D341Med (cell line): ENCODE measurements around the gene TSSK1B.
"Not testable (repeated sequence)": the region's sequence is repeated elsewhere in the genome, so short reads cannot be mapped to it uniquely, and the experiment has no call there.

Experiments used
- DNase-seq: peaks from one replicate; pipeline ENCODE4 v3.0.0; 2012; ENCODE audit warnings: low spot score

TSSK1B gene

DNA sequence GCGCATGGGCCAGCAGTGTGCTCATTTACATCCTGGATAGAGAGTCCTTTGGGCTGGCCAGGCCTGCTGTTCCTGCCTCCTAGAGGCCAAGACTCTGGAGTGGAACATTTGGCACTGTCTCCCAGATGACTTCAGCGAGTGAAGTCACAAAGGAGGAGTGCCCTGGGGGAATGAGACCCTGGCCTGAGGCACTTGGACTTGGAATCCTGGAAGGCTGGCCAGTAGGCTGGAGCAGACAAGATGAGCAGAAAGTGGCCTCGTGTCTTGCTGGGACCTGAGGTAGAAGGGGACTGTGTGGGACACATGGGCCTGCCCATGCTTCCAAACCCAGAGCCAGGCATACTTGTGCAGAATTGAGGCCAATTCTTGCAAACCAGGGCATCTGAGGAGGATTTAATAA, at the start of gene TSSK1B:
TSS of gene TSSK1B (minus strand) at position 101 of the 400 bp plus-strand sequence. CDS start 150 bp downstream, outside the sequence.
- no peak for DNase-seq

DNA sequence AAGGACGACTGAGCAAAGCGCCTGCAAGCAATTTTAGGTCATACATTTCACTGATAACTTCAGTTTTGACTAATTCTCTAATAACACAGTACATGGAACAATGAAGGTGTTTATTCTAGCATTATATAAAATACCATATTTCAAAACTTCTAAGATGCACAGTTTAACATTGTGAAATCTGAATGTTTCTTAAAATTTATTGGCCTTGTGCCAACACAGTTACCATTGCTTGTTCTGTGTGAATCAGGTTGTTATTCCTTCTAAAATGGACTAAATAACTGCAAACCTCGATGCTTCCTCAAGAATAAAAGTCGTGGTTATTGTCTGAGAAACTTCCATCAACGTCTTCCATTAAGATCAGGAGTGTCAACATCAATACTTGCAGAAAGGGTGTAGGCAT, 45.5 kb upstream of the TSSK1B start:
- no peak for DNase-seq

GRCh38 chr5:113478691-113479090, 43.9 kb upstream of the TSSK1B start:
- no peak for DNase-seq

DNA sequence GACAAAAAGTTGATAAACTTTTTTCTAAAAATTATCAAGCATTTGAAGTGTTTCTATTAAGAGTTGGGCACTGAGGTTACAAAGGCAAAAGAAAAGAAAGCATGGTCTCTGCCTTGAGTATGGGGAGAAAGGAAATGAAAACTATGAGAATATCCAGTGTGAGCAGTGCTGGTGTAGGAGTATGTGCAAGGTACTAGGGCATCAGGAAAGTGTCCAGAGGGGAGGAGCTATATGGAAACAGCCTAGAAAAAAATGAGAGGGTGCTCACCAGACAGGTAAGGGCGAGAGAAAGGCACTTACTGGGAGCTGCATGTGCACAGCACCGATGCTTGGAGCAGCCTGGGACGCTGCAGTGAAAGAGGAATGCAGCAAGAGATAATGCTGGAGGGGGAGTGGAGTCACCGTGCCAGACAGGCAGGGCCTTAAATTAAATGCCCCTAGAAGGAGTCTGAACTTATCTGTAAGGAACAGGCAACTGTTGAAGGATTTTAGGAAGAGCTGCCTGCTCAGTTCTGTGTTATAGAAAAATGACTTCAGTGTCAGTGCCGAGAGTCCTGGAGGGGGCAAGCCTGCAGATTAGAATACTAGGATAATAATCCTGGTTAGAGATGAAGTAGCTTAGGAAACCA, 39.4 kb upstream of the TSSK1B start:
- DNase-seq: no peak

GRCh38 chr5:113463032-113463431, 28.2 kb upstream of the TSSK1B start:
- no peak for DNase-seq

GRCh38 chr5:113457106-113457505, 22.3 kb upstream of the TSSK1B start:
- DNase-seq: not testable (repeated sequence)

DNA sequence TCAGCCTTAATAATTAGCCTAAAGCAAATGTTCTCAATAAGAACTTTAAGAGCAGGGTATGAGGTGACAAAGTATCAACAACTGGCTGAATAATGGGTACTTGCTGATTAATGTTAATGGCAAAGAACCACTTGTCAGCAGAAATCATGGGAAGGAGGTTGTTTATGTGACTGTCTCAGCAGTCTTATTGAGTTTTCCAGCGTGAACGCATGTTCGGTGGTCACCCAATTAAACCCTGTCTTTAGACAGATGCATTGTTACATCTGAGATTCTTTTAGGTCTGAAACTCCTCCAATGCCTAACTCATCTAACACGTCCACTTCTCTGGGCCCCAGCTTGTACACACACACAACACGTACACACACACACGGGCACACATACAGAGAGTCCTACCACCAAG, 18.2 kb upstream of the TSSK1B start:
- DNase-seq: no peak

DNA sequence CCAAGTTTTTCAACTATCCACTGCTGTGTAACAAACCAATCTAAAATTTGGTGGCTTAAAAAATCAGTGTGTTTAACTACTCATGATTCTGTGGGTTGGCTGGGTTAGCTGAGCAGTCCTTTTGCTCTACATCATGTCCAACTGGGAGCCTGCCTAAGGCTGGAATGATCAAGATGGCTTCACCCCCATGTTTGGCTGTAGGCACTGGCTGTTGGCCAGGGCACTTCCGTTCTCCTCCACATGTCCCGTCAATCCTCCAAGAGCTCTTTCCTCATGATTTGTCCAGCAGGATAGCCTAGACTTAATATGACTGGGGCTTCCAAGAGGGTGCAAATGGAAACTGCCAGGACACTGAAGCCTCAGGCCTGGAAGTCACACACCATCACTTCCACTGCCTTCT, 17.0 kb upstream of the TSSK1B start:
- DNase-seq: no peak

DNA sequence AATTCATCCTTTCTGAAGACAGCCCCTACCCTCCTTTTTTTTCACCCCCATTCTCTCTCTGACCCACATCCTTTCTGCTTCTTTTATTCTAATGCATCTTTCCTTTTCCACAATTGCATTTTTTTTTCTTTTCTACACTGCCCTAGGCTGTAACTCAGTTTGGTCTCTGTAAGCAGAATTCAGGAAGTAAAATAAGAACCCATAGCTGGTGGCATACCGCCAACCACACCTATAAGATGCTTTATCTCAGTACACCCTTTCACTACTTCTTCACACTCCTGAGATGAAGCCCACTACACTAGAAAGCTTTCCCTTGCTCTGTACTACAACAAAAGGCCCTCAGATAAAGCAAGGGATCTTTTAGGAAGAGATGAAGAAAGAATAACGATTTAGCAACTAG, 16.1 kb upstream of the TSSK1B start:
- no peak for DNase-seq

GRCh38 chr5:113450462-113450861, 15.7 kb upstream of the TSSK1B start:
- DNase-seq: no peak

- no peak for DNase-seq
Measured at GRCh38 chr5:113448252-113448651, 13.5 kb upstream of the TSSK1B start.

- DNase-seq: peak; percentile 38
Measured at GRCh38 chr5:113447498-113448050, 12.8 kb upstream of the TSSK1B start.

DNA sequence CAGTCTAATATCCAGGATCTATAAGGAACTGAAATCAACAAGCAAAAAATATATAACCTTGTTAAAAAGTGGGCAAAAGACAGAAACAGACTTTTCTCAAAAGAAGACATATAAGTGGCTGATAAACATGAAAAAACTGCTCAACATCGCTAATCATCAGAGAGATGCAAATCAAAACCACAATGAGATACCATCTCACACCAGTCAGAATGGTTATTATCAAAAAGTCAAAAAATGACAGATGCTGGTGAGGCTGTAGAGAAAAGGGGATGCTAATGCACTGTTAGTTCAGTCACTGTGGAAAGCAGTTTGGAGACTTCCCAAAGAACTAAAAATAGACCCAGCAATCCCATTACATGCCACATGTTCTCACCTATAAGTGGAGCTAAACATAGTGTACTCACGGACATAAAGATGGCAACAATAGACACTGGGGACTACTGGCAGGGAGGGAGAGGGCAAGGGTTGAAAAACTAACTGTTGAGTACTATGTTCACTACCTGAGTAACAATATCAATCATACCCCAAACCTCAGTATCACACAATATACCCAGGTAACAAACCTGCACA, 11.7 kb upstream of the TSSK1B start:
- no peak for DNase-seq

- DNase-seq: no peak
Measured at GRCh38 chr5:113437111-113437510, 2.3 kb upstream of the TSSK1B start.

DNA sequence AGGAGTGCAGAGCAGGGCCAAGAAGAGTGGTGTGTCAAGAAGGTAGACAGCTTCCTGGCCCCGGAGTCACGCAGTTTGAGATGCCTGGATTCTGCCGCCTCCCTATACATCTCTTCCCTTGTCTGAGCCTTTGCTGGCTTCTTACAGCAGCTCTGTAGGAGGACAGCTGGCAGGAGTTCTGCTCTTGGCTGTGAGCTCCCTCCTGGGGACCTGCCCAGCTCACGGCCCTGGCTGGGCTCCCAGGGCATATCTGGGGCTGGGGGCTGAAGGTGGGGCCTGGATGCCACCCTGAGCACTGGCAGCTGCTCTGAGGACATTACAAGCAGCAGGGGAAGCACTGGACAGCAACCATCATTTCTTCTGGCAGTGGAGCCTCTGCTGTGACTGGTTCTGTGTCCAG, 786 bp upstream of the TSSK1B start:
- DNase-seq: no peak

GRCh38 chr5:113433862-113434612, 752 bp downstream of the TSSK1B start:
- DNase-seq: no peak

- no peak for DNase-seq
Measured at GRCh38 chr5:113433071-113433470, 1.7 kb downstream of the TSSK1B start.

GRCh38 chr5:113427871-113428574, 6.8 kb downstream of the TSSK1B start:
- DNase-seq: no peak

- no peak for DNase-seq
Measured at GRCh38 chr5:113425909-113426308, 8.9 kb downstream of the TSSK1B start.

GRCh38 chr5:113421693-113422092, 13.1 kb downstream of the TSSK1B start:
- DNase-seq: no peak

GRCh38 chr5:113405530-113405929, 29.3 kb downstream of the TSSK1B start:
- no peak for DNase-seq

DNA sequence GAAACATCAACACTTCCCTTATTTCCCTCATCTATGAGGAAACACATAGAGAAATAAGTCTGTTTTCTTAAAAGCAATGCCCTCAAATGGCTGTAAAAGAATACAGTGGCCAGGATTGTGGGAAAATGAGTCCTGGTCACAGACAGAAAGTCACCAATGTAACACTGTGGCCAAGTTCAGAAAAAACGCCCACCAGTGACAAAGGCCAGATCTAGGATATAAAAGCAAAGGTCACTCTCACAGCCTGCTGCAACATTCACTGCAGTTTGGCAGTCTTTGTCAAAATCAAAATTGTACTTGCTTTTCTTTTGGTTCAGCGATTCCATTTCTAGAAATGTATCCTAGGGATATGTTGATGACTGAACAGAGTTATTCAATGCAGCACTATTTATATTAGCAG, 30.5 kb downstream of the TSSK1B start:
- DNase-seq: no peak

DNA sequence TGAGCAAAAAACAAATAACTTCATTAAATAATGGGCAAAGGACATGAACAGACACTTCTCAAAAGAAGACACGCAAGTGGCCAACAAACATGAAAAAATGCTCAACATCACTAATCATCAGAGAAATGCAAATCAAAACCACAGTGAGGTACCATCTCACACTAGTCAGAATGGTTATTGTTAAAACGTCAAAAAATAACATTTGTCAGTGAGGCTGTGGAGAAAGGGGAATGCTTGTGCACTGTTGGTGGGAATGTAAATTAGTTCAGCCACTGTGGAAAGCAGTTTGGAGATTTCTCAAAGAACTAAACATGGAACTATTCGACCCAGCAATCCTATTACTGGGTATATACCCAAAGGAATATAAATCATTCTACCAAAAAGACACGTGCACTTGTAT, 36.8 kb downstream of the TSSK1B start:
- DNase-seq: not testable (repeated sequence)
